Measurements from ENCODE around the gene NRG3.

The NRG3 gene

GRCh38 chr10:81872206-81872862 is 2.7 kb upstream of the NRG3 start:
- TF ChIP-seq ZNF785 (tag by site-specific recombination; IDR thresholded peaks at IDR 0.05): no peak
- TF ChIP-seq SP2 (tag by site-specific recombination; IDR thresholded peaks at IDR 0.05): no peak
- no peak for TF ChIP-seq ZNF658 (tag by site-specific recombination; IDR thresholded peaks at IDR 0.05)
- no peak for TF ChIP-seq TSHZ1 (tag by site-specific recombination; IDR thresholded peaks at IDR 0.05; ENCODE audit: borderline replicate concordance)
- TF ChIP-seq MZF1 (tag by site-specific recombination; IDR thresholded peaks at IDR 0.05; ENCODE audit: borderline replicate concordance): no peak
- TF ChIP-seq ZNF660 (tag by site-specific recombination; IDR thresholded peaks at IDR 0.05): no peak
- no peak for TF ChIP-seq ZNF211 (tag by site-specific recombination; IDR thresholded peaks at IDR 0.05; ENCODE audit: low read depth)
- no peak for TF ChIP-seq ZNF2 (tag by site-specific recombination; IDR thresholded peaks at IDR 0.05)
- CTCF ChIA-PET: interaction anchor here (0.6 to 0.7 kb wide), 2 partner anchors 250 to 640 kb away, joined by 3 to 4 read pairs; no protein-coding TSS in a partner anchor
- POLR2A ChIA-PET: no interaction called here
- no peak overlapping the region for H3K4me3 ChIP-seq (ENCODE audit: low read depth, low read length)
- no peaks in the 10 kb centered on the region for H3K36me3 ChIP-seq (ENCODE audit: control insufficient read depth in 2 of 2, insufficient read depth in 1 of 2, low read length in 2 of 2)
- H3K4me1 ChIP-seq (ENCODE audit: control insufficient read depth, insufficient read depth, low read length): peaks cover 14% of the 10 kb centered on the region; the same call in 1 of the 2 replicates
- no peak overlapping the region for H3K27ac ChIP-seq (ENCODE audit: extremely low read depth, low read depth, low read length)
- no peaks in the 10 kb centered on the region for H3K9me3 ChIP-seq (ENCODE audit: control insufficient read depth, insufficient read depth, low read depth, low read length)

DNA sequence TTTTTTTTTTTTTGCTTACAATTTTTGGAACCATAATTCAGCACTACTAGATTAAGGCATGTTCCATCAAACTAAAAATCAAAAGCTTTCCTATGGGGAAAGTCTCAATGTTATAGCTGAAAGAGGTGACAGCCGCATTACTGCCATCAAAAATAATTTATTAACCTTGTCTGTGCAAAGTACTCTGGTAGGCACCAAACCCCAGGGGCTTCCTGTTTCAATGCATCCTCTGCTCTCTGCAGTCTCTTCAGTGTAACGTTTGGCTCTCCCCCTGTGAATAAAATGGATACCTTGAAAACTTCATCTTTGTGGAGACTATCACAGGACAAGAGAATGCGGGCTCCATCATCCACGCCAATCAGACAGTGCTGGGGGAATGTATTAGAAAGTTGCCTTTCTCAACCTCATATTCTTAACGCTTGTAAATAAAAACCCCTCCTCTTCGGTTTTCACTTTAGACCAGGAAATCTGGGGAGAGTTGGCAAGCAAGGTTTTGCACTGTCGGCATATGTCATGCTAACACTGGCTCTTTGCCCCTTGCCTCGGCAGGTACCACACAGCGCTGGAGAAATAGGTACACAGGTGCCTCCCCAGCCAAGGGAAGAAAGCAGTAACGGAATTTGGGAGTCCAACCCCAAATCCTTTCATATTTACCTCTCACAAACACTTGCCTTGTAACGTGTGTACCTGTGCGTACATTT is 1.6 kb upstream of the NRG3 start:
- no peaks in the 10 kb centered on the region for H3K36me3 ChIP-seq (ENCODE audit: control insufficient read depth in 2 of 2, insufficient read depth in 1 of 2, low read length in 2 of 2)
- CTCF ChIA-PET: interaction anchor here (0.7 kb wide), 2 partner anchors 27 to 249 kb away, joined by 3 read pairs; no protein-coding TSS in a partner anchor
- no peaks in the 10 kb centered on the region for H3K9me3 ChIP-seq (ENCODE audit: control insufficient read depth, insufficient read depth, low read depth, low read length)
- POLR2A ChIA-PET: no interaction called here
- H3K4me1 ChIP-seq (ENCODE audit: control insufficient read depth, insufficient read depth, low read length): peaks cover 12% of the 10 kb centered on the region
- no peak overlapping the region for H3K4me3 ChIP-seq (ENCODE audit: low read depth, low read length)
- no peak overlapping the region for H3K27ac ChIP-seq (ENCODE audit: extremely low read depth, low read depth, low read length)
- TF ChIP-seq ZNF707 (tag by site-specific recombination; IDR thresholded peaks at IDR 0.05) (no peak), ZNF121 (tag by site-specific recombination; IDR thresholded peaks at IDR 0.05) (no peak), ZFP69B (tag by site-specific recombination; IDR thresholded peaks at IDR 0.05) (no peak), ZNF449 (tag by site-specific recombination; IDR thresholded peaks at IDR 0.05) (no peak), KLF8 (tag by site-specific recombination; IDR thresholded peaks at IDR 0.05) (no peak), MZF1 (tag by site-specific recombination; IDR thresholded peaks at IDR 0.05; ENCODE audit: borderline replicate concordance) (no peak), ZNF248 (tag by site-specific recombination; IDR thresholded peaks at IDR 0.05) (no peak), SALL2 (tag by site-specific recombination; IDR thresholded peaks at IDR 0.05; ENCODE audit: borderline replicate concordance) (no peak), HOXA7 (CRISPR knock-in tag; IDR thresholded peaks at IDR 0.05; ENCODE audit: borderline replicate concordance) (no peak), ZNF133 (tag by site-specific recombination; IDR thresholded peaks at IDR 0.05) (no peak), ZNF362 (tag by site-specific recombination; IDR thresholded peaks at IDR 0.05) (no peak), ZNF664 (tag by site-specific recombination; IDR thresholded peaks at IDR 0.05) (no peak), TSHZ1 (tag by site-specific recombination; IDR thresholded peaks at IDR 0.05; ENCODE audit: borderline replicate concordance) (no peak)
- TF ChIP-seq, protein P1, sequence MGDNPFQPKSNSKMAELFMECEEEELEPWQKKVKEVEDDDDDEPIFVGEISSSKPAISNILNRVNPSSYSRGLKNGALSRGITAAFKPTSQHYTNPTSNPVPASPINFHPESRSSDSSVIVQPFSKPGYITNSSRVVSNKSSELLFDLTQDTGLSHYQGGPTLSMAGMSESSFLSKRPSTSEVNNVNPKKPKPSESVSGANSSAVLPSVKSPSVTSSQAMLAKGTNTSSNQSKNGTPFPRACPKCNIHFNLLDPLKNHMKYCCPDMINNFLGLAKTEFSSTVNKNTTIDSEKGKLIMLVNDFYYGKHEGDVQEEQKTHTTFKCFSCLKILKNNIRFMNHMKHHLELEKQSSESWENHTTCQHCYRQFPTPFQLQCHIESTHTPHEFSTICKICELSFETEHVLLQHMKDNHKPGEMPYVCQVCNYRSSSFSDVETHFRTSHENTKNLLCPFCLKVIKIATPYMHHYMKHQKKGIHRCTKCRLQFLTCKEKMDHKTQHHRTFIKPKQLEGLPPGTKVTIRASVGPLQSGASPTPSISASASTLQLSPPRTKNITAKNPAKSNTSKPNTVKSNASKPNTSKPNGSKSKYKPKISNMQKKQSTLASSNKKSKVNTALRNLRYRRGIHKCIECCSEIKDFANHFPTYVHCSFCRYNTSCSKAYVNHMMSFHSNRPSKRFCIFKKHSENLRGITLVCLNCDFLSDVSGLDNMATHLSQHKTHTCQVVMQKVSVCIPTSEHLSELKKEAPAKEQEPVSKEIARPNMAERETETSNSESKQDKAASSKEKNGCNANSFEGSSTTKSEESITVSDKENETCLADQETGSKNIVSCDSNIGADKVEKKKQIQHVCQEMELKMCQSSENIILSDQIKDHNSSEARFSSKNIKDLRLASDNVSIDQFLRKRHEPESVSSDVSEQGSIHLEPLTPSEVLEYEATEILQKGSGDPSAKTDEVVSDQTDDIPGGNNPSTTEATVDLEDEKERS (tag by site-specific recombination; IDR thresholded peaks at IDR 0.05): no peak

Data from HEK293 (cell line).